ENCODE results near the gene AFF2.

GRCh38 chrX:148573119-148573518, 72.7 kb downstream of the AFF2 start:
- no peak for TF ChIP-seq CTCF (IDR thresholded peaks at IDR 0.05)
- no peak for TF ChIP-seq POLR2A (IDR thresholded peaks at IDR 0.05)

Data from uterus (tissue), 2 donors.